Left lung (tissue), 10 donors: ENCODE results near the gene EVA1A. TPM values are rescaled to one million over a fixed set of nuclear protein-coding genes. Genes with fewer than 3 reads are reported as not detected.
"Not testable (repeated sequence)": the region's sequence is repeated elsewhere in the genome, so short reads cannot be mapped to it uniquely, and the experiment has no call there.

Experiments
- ATAC-seq: fragments of 200-7000 bp; cut with Tn5 transposase; one replicate; pipeline ENCODE4 v1.9.1; 2020; ENCODE audit warnings: moderate library complexity
- DNase-seq, 4 donors: peaks; one replicate each; pipeline ENCODE4 v3.0.0-alpha.2; 2013 to 2020
- H3K27ac ChIP-seq, 2 donors: fragments of 200-600 bp; sonication (generic) in 1 of 2; one replicate each; pipeline versions ENCODE4 v1.5.0 to v1.8.0; 2020 to 2021
- H3K27me3 ChIP-seq, 2 donors: fragments of 200-600 bp; sonication (generic) in 1 of 2; one replicate each; pipeline versions ENCODE4 v1.5.0 to v1.8.0; 2020 to 2021
- H3K36me3 ChIP-seq, 2 donors: fragments of 200-600 bp; sonication (generic) in 1 of 2; one replicate each; pipeline versions ENCODE4 v1.5.0 to v1.8.0; 2020 to 2021
- H3K4me1 ChIP-seq, 2 donors: fragments of 200-600 bp; one replicate each; pipeline ENCODE4 v1.8.0; 2021
- H3K4me3 ChIP-seq, 2 donors: fragments of 200-600 bp; sonication (generic) in 1 of 2; one replicate each; pipeline versions ENCODE4 v1.5.0 to v1.8.0; 2020 to 2021; ENCODE audit warnings: mild to moderate bottlenecking in 1 of 2
- H3K9me3 ChIP-seq, 2 donors: fragments of 200-600 bp; sonication (generic) in 1 of 2; one replicate each; pipeline versions ENCODE4 v1.5.0 to v1.8.0; 2020 to 2021
- intact Hi-C, 2 donors: fragments of 100-400 bp; cut with DNase I; formaldehyde crosslinking; loops; one replicate each; pipeline versions ENCODE4 v1.11.2 to v1.14.2; 2022
- polyA plus RNA-seq, 6 donors: library from polyadenylated mRNA; unstranded; fragments of 120-200 nt; gene quantifications; one replicate each; pipeline ENCODE4 v1.2.1, GENCODE V29; 2013; ENCODE audit not compliant: insufficient read length in 6 of 6
- total RNA-seq, 2 donors: library from RNA; stranded (reverse); fragmentation: NEBNext Ultra II Directional; extraction: Animal tissue kit (Norgen Biotek cat#: 25700); gene quantifications; one replicate each; pipeline ENCODE4 v1.2.1, GENCODE V29; 2021
- TF ChIP-seq, protein P1 (sequence below), 2 donors: fragments of 200-600 bp; sonication (generic) in 1 of 2; IDR thresholded peaks; one replicate each; pipeline versions ENCODE4 v1.5.0 to v1.8.0; 2021; ENCODE audit warnings: antibody characterized with exemption in 2 of 2
- donor health status: DM: no; HTN: yes; CAD: no.
- donor health status: DM: no; HTN: no; CAD: no.

EVA1A gene
- total and polyA plus RNA-seq, 8 donors = 23.2 to 54.7 (median 34.2) TPM

DNA sequence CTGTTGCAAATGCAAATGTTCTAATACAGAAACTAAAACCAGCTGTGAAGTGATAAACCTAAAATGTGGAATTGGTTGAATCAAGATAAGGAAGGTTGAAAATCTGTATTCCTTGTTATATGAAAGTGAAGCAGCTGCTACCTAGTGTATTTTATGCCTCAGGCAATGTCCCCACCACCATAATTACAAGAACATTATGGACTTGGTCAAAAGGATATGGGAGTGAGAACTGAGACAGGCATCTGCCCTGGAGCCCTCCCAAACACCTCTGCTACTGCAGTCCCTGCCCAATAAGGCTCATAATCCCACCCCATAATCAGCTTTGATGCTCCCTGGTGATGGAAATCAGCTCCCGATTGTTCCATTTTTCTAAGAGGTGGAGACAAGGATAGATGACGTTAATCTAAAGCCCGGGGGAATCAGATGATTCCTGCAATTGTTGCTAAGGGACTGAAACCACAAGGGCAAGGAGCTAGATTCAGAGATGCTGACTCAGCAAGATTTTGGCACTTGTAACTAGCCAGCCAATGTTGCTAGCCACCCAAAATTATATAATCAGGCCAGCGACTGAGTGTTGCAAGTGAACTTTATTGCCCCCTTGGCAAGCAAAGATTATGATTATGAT, 69.5 kb downstream of the EVA1A start:
- Histone ChIP-seq H3K36me3 (peaks cover 0 to 8% of the 10 kb centered on the region in 2 donors), H3K27ac (no peak overlapping the region), H3K9me3 (no peaks in the 10 kb centered on the region), H3K4me3 (no peak overlapping the region), H3K27me3 (no peaks in the 10 kb centered on the region), H3K4me1 (no peaks in the 10 kb centered on the region)
- no peak for DNase-seq
- TF ChIP-seq, protein P1, sequence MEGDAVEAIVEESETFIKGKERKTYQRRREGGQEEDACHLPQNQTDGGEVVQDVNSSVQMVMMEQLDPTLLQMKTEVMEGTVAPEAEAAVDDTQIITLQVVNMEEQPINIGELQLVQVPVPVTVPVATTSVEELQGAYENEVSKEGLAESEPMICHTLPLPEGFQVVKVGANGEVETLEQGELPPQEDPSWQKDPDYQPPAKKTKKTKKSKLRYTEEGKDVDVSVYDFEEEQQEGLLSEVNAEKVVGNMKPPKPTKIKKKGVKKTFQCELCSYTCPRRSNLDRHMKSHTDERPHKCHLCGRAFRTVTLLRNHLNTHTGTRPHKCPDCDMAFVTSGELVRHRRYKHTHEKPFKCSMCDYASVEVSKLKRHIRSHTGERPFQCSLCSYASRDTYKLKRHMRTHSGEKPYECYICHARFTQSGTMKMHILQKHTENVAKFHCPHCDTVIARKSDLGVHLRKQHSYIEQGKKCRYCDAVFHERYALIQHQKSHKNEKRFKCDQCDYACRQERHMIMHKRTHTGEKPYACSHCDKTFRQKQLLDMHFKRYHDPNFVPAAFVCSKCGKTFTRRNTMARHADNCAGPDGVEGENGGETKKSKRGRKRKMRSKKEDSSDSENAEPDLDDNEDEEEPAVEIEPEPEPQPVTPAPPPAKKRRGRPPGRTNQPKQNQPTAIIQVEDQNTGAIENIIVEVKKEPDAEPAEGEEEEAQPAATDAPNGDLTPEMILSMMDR (IDR thresholded peaks at IDR 0.05) = no peak
- no peak for ATAC-seq
- intact Hi-C loops = no loop called here

GRCh38 chr2:75489721-75490120, 71.0 kb downstream of the EVA1A start:
- intact Hi-C loops = no loop called here
- H3K27me3 ChIP-seq = no peaks in the 10 kb centered on the region
- TF ChIP-seq, protein P1 (IDR thresholded peaks at IDR 0.05) = no peak

GRCh38 chr2:75488157-75488556, 72.6 kb downstream of the EVA1A start:
- ATAC-seq = no peak
- Histone ChIP-seq H3K4me3 (no peak overlapping the region), H3K27ac (no peak overlapping the region), H3K4me1 (no peaks in the 10 kb centered on the region), H3K36me3 (peaks cover 0 to 6% of the 10 kb centered on the region in 2 donors), H3K9me3 (no peaks in the 10 kb centered on the region), H3K27me3 (no peaks in the 10 kb centered on the region)
- intact Hi-C loops = no loop called here
- TF ChIP-seq, protein P1 (IDR thresholded peaks at IDR 0.05) = no peak
- no peak for DNase-seq

More at GRCh38 chr2:75489721-75490120, 71.0 kb downstream of the EVA1A start:
- Histone ChIP-seq H3K9me3 (no peaks in the 10 kb centered on the region), H3K4me1 (no peaks in the 10 kb centered on the region), H3K36me3 (peaks cover 0 to 8% of the 10 kb centered on the region in 2 donors), H3K4me3 (no peak overlapping the region), H3K27ac (no peak overlapping the region)
- DNase-seq = no peak
- ATAC-seq = no peak

DNA sequence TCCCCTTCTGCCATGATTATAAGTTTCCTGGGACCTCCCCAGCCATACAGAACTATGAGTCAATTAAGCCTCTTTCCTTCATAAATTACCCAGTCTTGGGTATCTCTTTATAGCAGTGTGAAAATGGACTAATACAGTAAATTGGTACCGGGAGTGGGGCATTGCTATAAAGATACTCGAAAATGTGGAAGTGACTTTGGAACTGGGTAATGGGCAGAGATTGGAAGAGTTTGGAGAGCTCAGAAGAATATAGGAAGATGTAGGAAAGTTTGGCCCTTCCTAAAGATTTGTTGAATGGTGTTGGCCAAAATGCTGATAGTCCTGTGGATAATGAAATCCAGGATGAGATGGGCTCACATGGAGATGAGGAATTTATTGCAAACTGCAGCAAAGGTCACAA, 74.0 kb downstream of the EVA1A start:
- DNase-seq, H3K27me3 ChIP-seq, intact Hi-C loops, H3K4me1 ChIP-seq, ATAC-seq, H3K9me3 ChIP-seq, H3K36me3 ChIP-seq, H3K27ac ChIP-seq, H3K4me3 ChIP-seq: not testable (repeated sequence)

DNA sequence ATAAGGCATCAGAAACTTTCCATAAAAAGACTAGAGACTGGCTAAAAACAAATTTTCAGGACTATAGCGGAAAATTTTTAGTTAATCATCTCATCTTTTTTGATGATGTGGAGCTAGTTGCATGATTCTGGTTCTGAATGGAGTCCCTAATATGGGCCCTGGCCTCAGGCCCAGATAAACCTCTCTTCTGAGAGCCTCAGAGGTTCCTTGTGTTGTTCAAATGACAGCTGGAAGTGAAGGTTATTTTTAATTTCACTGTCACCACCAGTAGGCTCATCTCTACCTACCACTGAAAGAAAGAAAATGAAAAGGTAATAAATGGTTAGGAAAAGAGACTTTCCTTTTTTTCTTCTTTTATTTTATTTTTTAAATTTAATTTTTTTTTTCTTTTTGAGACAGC, 75.9 kb downstream of the EVA1A start:
- no peaks in the 10 kb centered on the region for H3K36me3 ChIP-seq
- intact Hi-C loops = no loop called here
- TF ChIP-seq, protein P1 (IDR thresholded peaks at IDR 0.05) = no peak
- no peaks in the 10 kb centered on the region for H3K27me3 ChIP-seq
- H3K4me1 ChIP-seq = no peaks in the 10 kb centered on the region
- H3K9me3 ChIP-seq = no peaks in the 10 kb centered on the region
- no peak overlapping the region for H3K4me3 ChIP-seq
- no peak overlapping the region for H3K27ac ChIP-seq
- no peak for DNase-seq
- ATAC-seq = no peak

DNA sequence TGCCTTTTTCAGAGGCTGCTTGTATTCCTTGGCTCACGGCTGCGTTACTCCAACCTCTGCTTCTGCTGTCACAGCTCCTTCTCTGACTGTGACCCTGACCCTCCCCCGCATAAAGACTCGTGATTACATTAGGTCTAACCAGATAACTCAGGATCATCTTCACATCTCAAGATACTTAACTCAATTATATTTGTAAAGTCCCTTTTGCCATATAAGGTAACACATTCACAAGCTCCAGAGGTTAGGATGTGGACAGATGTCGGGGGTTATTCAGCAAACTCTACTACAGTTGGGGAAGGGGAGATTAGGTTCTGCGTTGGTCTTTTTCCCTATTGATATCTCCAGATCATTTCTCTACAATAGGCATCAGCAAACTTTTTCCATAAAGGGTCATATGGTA, 76.9 kb downstream of the EVA1A start:
- H3K36me3 ChIP-seq = no peaks in the 10 kb centered on the region
- DNase-seq (no peak), ATAC-seq (no peak)
- TF ChIP-seq, protein P1 (IDR thresholded peaks at IDR 0.05) = no peak
- H3K4me3 ChIP-seq = no peak overlapping the region
- no peaks in the 10 kb centered on the region for H3K9me3 ChIP-seq
- intact Hi-C loops = no loop called here
- no peaks in the 10 kb centered on the region for H3K27me3 ChIP-seq
- no peaks in the 10 kb centered on the region for H3K4me1 ChIP-seq
- no peak overlapping the region for H3K27ac ChIP-seq
